Measurements from ENCODE around the gene FAHD1.
A peak's percentile ranks its signal among the peaks of the same experiment; 100 is the strongest.

FAHD1 gene

DNA sequence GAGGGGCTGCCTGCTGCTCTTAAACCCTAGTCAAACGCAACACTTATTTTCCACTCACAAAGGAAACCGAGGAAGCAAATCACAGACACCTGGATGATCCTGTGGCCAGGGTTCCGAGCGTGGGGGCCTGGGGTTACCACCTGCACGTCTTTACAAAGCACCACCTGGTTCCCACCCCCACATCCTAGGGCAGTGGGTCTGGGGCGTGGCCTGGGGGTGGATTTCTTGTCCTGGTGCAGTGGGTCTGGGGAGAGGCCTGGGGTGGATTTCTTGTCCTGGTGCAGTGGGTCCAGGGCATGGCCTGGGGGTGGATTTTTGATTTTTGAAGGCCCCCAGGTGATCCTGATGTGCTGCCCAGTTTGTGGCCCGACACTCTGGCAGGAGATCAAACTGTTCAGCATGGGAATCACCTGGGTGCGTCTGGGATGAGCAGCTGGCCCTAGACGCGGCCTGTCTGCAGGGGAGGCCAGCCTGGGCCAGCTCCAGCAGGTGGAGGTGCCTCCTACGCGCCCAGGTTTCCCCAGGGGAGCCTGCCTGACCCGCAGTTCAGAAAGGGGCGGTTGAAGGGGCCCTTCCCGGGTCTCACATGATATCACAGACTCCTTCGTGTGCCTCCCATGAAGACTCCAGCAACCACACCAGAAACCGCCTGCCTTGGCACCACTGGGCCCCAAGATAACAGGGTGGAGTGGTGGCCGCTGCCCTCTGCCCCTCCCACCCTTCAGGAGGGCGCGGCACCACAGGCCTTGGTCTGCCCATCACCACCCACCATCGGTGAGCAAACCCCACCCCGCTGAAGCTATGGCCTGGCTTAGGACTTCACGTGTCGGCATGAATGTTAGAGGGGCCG, 6.7 kb upstream of the FAHD1 start:
- Histone ChIP-seq H3K27ac (ENCODE audit: low read length) (no peak overlapping the region), H3K4me1 (ENCODE audit: insufficient read depth, low read length) (no peaks in the 10 kb centered on the region), H3K9me3 (ENCODE audit: insufficient read depth, low read depth, low read length) (no peaks in the 10 kb centered on the region), H3K9ac (ENCODE audit: low read depth, low read length) (no peak overlapping the region), H3K4me3 (ENCODE audit: low read length) (no peak overlapping the region), H3K27me3 (ENCODE audit: insufficient read depth, low read length) (peaks cover 2% of the 10 kb centered on the region; the same call in 1 of the 2 replicates), H3K36me3 (ENCODE audit: insufficient read depth, low read depth, low read length) (peaks cover 6% of the 10 kb centered on the region; the same call in 1 of the 2 replicates)

DNA sequence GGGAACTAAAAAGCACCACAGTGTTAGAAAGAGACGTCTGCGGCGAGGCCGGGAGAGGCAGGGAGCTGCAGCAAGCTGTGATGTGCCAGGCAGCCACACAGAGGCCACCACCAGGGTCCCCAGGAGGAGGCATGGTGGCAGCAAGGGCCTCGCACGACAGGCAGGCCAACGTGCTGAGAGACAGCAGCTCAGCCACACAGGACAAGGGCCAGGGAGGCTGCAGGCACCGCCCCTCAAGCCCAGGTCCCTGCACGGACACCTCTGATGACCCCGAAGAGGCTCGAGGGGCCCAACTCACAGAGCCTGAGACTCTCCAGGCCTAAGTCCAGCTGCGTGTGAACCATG, 6.1 kb upstream of the FAHD1 start:
- peaks cover 6% of the 10 kb centered on the region; the same call in 1 of the 2 replicates for H3K36me3 ChIP-seq (ENCODE audit: insufficient read depth, low read depth, low read length)
- peaks cover 8% of the 10 kb centered on the region; the same call in 1 of the 2 replicates for H3K27me3 ChIP-seq (ENCODE audit: insufficient read depth, low read length)
- no peak overlapping the region for H3K9ac ChIP-seq (ENCODE audit: low read depth, low read length)
- no peaks in the 10 kb centered on the region; the same call in 1 of the 2 replicates for H3K4me1 ChIP-seq (ENCODE audit: insufficient read depth, low read length)
- H3K27ac ChIP-seq (ENCODE audit: low read length) = no peak overlapping the region
- H3K9me3 ChIP-seq (ENCODE audit: insufficient read depth, low read depth, low read length) = no peaks in the 10 kb centered on the region
- no peak overlapping the region for H3K4me3 ChIP-seq (ENCODE audit: low read length)

GRCh38 chr16:1821861-1822611, 5.0 kb upstream of the FAHD1 start:
- H3K9ac ChIP-seq (ENCODE audit: low read depth, low read length) = no peak overlapping the region
- peaks cover 8% of the 10 kb centered on the region; the same call in 1 of the 2 replicates for H3K27me3 ChIP-seq (ENCODE audit: insufficient read depth, low read length)
- H3K36me3 ChIP-seq (ENCODE audit: insufficient read depth, low read depth, low read length) = no peaks in the 10 kb centered on the region
- no peak overlapping the region for H3K27ac ChIP-seq (ENCODE audit: low read length)
- H3K4me3 ChIP-seq (ENCODE audit: low read length) = no peak overlapping the region
- no peaks in the 10 kb centered on the region for H3K9me3 ChIP-seq (ENCODE audit: insufficient read depth, low read depth, low read length)
- no peaks in the 10 kb centered on the region; the same call in 1 of the 2 replicates for H3K4me1 ChIP-seq (ENCODE audit: insufficient read depth, low read length)

GRCh38 chr16:1822801-1823200, 4.2 kb upstream of the FAHD1 start:
- no peak overlapping the region for H3K27ac ChIP-seq (ENCODE audit: low read length)
- H3K4me3 ChIP-seq (ENCODE audit: low read length) = no peak overlapping the region
- no peaks in the 10 kb centered on the region for H3K9me3 ChIP-seq (ENCODE audit: insufficient read depth, low read depth, low read length)
- peaks cover 8% of the 10 kb centered on the region; the same call in 1 of the 2 replicates for H3K27me3 ChIP-seq (ENCODE audit: insufficient read depth, low read length)
- no peak overlapping the region for H3K9ac ChIP-seq (ENCODE audit: low read depth, low read length)
- H3K4me1 ChIP-seq (ENCODE audit: insufficient read depth, low read length) = no peaks in the 10 kb centered on the region; the same call in 1 of the 2 replicates
- no peaks in the 10 kb centered on the region for H3K36me3 ChIP-seq (ENCODE audit: insufficient read depth, low read depth, low read length)

GRCh38 chr16:1823821-1824220, 3.2 kb upstream of the FAHD1 start:
- H3K4me1 ChIP-seq (ENCODE audit: insufficient read depth, low read length) = peaks cover 5% of the 10 kb centered on the region
- H3K9me3 ChIP-seq (ENCODE audit: insufficient read depth, low read depth, low read length) = no peaks in the 10 kb centered on the region
- no peak overlapping the region for H3K27ac ChIP-seq (ENCODE audit: low read length)
- peaks cover 8% of the 10 kb centered on the region; the same call in 1 of the 2 replicates for H3K27me3 ChIP-seq (ENCODE audit: insufficient read depth, low read length)
- no peak overlapping the region for H3K4me3 ChIP-seq (ENCODE audit: low read length)
- no peaks in the 10 kb centered on the region; the same call in 1 of the 2 replicates for H3K36me3 ChIP-seq (ENCODE audit: insufficient read depth, low read depth, low read length)
- no peak overlapping the region for H3K9ac ChIP-seq (ENCODE audit: low read depth, low read length)

GRCh38 chr16:1825381-1825863, 1.6 kb upstream of the FAHD1 start:
- Histone ChIP-seq H3K27ac (ENCODE audit: low read length) (no peak overlapping the region), H3K4me1 (ENCODE audit: insufficient read depth, low read length) (peaks cover 5% of the 10 kb centered on the region), H3K27me3 (ENCODE audit: insufficient read depth, low read length) (peaks cover 8% of the 10 kb centered on the region; the same call in 1 of the 2 replicates), H3K9me3 (ENCODE audit: insufficient read depth, low read depth, low read length) (no peaks in the 10 kb centered on the region), H3K9ac (ENCODE audit: low read depth, low read length) (no peak overlapping the region), H3K36me3 (ENCODE audit: insufficient read depth, low read depth, low read length) (peaks cover 11% of the 10 kb centered on the region; the same call in 1 of the 2 replicates), H3K4me3 (ENCODE audit: low read length) (peak overlapping the region; percentile 68)

DNA sequence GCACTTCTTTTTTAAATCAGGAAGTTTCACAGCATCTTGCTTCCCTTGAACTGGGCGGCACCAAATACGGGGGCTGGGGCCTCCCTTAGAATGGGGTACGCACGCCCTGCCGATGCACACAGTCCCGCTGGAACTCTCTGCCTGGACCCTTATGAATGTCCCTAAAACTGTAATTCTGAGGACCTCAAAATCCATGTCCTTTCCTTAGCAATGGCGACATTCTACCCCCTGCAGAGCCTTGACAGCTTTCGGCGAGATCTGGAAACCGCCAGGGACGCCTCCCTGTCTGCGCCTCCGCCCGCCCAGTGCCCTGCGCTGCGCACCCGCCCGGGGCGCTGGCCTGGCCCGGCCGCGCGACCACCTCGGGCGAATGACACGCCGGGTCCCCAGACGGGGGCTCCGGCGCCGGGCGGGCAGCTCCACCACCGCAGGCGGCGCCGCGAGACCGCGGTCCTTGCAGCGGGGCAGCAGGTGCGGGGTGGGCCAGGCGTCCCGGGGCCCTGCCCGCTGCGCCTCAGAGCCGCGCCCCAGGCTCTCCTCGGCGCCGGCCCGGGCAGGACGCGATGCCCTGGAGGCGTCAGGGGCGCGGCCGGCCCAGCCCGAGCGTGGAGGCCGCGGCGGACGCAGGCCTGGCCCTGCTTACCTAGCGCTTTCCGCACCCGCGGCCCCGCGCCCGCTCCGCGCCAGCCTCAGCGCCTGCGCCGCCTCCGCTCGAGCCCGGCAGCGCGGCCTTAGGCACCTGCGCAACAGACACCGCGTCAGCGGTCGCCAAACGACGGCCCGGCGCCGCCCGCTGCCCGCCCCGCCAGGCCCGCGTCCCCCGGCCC, 929 bp upstream of the FAHD1 start:
- Histone ChIP-seq H3K36me3 (ENCODE audit: insufficient read depth, low read depth, low read length) (peaks cover 14% of the 10 kb centered on the region; the same call in 1 of the 2 replicates), H3K27ac (ENCODE audit: low read length) (no peak overlapping the region), H3K4me3 (ENCODE audit: low read length) (peak overlapping the region; percentile 68), H3K9ac (ENCODE audit: low read depth, low read length) (no peak overlapping the region), H3K27me3 (ENCODE audit: insufficient read depth, low read length) (peaks cover 8% of the 10 kb centered on the region; the same call in 1 of the 2 replicates), H3K4me1 (ENCODE audit: insufficient read depth, low read length) (peaks cover 5% of the 10 kb centered on the region), H3K9me3 (ENCODE audit: insufficient read depth, low read depth, low read length) (no peaks in the 10 kb centered on the region)

DNA sequence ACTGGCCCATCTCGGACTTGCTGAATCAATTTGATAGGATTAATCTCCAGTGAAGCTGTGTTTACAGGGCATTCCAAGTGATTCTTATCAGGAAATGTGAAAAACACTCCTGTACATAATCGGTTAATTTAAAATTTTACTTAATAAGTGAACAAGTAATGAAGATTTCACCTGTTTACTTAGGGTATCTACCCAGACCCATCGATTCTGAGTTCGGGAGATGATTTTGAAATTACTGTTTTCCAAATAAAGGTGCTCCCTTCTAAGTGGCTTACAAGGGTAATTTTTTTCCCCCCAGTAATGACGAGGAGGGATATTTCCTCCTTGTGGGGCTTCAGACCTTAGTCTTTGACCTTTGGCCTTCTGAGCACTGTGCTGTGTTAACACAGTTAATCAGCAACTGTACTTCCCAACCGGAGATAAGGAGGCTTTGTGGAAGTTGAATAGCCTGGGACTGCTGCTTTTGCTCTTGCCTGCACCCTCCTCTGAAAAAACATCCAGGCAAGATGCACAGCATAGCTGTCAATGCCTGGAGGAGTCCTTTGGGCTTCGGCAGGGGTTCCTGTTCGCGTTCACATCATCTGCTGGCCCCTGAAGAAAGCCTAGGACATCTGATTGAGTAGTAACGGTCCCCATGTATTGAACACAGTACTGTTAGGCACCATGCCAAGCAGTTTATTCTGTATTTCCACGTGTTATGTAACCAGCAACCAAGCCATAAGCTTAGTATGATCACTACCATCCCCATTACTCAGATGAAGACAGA, 1.8 kb downstream of the FAHD1 start:
- Histone ChIP-seq H3K4me3 (ENCODE audit: low read length) (peak overlapping the region; percentile 87), H3K27me3 (ENCODE audit: insufficient read depth, low read length) (peaks cover 8% of the 10 kb centered on the region; the same call in 1 of the 2 replicates), H3K9me3 (ENCODE audit: insufficient read depth, low read depth, low read length) (no peaks in the 10 kb centered on the region), H3K27ac (ENCODE audit: low read length) (no peak overlapping the region), H3K4me1 (ENCODE audit: insufficient read depth, low read length) (peaks cover 5% of the 10 kb centered on the region), H3K9ac (ENCODE audit: low read depth, low read length) (no peak overlapping the region), H3K36me3 (ENCODE audit: insufficient read depth, low read depth, low read length) (peaks cover 14% of the 10 kb centered on the region; the same call in 1 of the 2 replicates)

- no peak overlapping the region for H3K4me3 ChIP-seq (ENCODE audit: low read length)
- no peaks in the 10 kb centered on the region for H3K9me3 ChIP-seq (ENCODE audit: insufficient read depth, low read depth, low read length)
- peaks cover 14% of the 10 kb centered on the region; the same call in 1 of the 2 replicates for H3K36me3 ChIP-seq (ENCODE audit: insufficient read depth, low read depth, low read length)
- peaks cover 5% of the 10 kb centered on the region for H3K4me1 ChIP-seq (ENCODE audit: insufficient read depth, low read length)
- H3K27me3 ChIP-seq (ENCODE audit: insufficient read depth, low read length) = peaks cover 7% of the 10 kb centered on the region; the same call in 1 of the 2 replicates
- H3K9ac ChIP-seq (ENCODE audit: low read depth, low read length) = no peak overlapping the region
- H3K27ac ChIP-seq (ENCODE audit: low read length) = no peak overlapping the region
Measured at GRCh38 chr16:1830213-1830612, 3.2 kb downstream of the FAHD1 start.

- no peaks in the 10 kb centered on the region for H3K9me3 ChIP-seq (ENCODE audit: insufficient read depth, low read depth, low read length)
- H3K9ac ChIP-seq (ENCODE audit: low read depth, low read length) = no peak overlapping the region
- no peaks in the 10 kb centered on the region for H3K27me3 ChIP-seq (ENCODE audit: insufficient read depth, low read length)
- H3K4me3 ChIP-seq (ENCODE audit: low read length) = no peak overlapping the region
- no peak overlapping the region for H3K27ac ChIP-seq (ENCODE audit: low read length)
- H3K36me3 ChIP-seq (ENCODE audit: insufficient read depth, low read depth, low read length) = peaks cover 14% of the 10 kb centered on the region; the same call in 1 of the 2 replicates
- peaks cover 5% of the 10 kb centered on the region; the same call in 1 of the 2 replicates for H3K4me1 ChIP-seq (ENCODE audit: insufficient read depth, low read length)
Measured at GRCh38 chr16:1831186-1832075, 4.4 kb downstream of the FAHD1 start.
